GM19193 (cell line): Measurements from ENCODE around the gene CRYBG3.

Source experiments
- POLR2A ChIP-seq: IDR thresholded peaks from 4 replicates; pipeline ENCODE4 v1.6.1; 2011; ENCODE audit not compliant: insufficient read depth, insufficient read length; ENCODE audit errors: extremely low read depth

CRYBG3 gene

GRCh38 chr3:97949743-97950142 lies 127.9 kb downstream of the CRYBG3 start:
- TF ChIP-seq POLR2A: no peak

GRCh38 chr3:97950360-97950759 lies 128.5 kb downstream of the CRYBG3 start:
- TF ChIP-seq POLR2A: no peak

DNA sequence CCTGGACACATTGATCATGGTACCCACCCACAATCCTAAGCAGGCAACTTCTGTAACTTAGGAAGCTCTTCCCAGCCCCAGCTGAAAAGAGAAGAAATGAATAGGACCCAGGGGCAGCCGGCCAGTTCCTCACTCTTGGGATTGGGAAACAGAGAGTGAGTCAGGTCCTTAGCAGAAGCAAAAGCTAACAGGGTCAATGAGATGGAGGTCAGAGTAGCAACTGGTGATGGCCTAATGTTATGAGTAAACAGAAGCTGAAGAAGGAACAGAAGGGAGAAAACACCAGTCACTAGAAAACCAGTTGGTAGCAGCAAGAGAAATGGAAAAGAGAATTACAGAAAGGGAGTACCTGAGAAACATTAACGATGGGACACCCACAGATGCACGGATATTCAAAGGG lies 130.5 kb downstream of the CRYBG3 start:
- TF ChIP-seq POLR2A: no peak

DNA sequence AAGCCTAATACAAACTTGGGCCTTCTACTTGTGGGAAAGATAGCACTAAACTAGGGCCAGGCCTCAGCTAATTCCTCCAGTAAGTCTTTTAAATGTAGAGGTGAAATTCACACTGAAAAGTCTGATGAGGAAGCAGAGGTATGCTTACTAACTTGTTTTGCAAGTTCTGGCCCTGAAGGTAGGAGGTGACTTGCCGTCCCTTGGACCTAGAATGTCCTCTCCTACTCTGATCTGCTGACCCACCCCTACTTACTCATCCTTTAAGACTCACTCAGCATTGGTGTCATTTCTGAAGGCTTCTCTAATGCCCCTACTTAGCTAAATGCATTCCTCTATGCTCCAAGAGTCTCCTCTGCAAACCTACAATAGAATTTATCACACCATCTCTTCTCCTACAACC lies 131.1 kb downstream of the CRYBG3 start:
- no peak for TF ChIP-seq POLR2A

DNA sequence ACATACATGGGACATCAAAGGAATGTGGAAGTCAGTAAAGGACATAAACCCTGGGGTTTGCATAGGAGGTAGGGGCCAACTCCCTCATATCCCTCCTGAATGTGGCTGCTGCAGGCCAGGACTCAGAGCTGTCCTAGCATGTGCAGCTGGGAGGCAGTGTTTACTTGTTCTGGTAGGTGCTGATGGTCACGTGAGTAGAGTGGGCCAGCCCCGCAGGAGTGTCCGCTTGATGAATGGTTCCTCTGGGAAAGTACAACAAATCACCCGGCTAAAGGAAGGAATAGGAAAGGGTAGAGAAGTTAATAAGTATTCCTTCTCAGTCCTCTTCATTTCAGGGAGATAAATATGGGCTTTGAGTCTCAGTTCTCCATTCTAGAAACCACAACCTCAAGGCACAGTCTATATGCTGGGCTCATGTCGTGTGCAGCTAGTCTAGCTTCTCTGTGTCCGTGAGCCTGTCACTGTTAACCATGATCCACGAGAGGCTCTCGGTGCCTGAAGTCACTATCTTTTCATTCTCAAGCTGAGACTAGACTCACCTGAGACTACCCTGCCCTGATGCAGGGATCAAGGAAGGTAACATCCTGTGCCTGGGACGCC lies 132.5 kb downstream of the CRYBG3 start:
- TF ChIP-seq POLR2A: no peak

- no peak for TF ChIP-seq POLR2A
These were observed 134.2 kb downstream of the CRYBG3 start for GRCh38 chr3:97956051-97956450.

GRCh38 chr3:97957617-97958311 lies 136.0 kb downstream of the CRYBG3 start:
- TF ChIP-seq POLR2A: no peak

DNA sequence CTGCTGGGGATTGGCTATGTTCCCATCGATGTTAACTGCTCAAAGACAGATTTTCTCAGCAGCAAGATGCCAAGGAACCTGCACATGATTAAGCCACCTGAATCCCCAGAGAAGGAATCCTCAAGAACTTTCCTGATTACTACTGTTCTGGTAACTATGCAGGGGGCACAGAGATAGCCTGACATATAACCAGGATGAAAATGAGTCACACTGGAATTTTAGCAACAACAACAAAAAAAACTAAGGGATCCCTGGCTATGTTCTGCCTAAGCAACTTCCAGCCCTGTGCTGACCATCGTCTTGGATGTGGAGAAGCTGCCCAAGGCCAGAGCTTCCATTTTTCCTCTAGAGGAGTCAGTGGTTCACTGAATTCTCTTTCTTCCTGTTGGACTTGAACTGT lies 136.6 kb downstream of the CRYBG3 start:
- no peak for TF ChIP-seq POLR2A

- no peak for TF ChIP-seq POLR2A
These were observed 137.0 kb downstream of the CRYBG3 start for GRCh38 chr3:97958796-97959195.

DNA sequence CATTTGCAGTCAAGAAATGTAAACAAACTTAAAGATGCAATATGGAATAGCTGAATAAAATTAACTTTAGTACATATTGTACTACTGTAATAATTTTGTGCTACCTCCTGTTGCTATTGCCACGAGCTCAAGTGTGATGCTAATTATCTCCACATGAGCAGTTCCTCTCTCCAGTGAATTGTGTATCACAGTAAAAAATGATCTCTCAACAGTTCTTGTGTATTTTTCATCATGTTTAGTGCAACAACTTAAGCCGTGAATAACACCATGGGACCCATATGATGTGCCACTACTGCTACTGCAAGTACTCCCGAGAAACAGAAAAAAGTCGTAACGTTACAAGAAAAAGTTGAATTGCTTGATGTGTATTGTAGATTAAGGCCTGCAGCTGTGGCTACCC lies 138.1 kb downstream of the CRYBG3 start:
- TF ChIP-seq POLR2A: no peak

DNA sequence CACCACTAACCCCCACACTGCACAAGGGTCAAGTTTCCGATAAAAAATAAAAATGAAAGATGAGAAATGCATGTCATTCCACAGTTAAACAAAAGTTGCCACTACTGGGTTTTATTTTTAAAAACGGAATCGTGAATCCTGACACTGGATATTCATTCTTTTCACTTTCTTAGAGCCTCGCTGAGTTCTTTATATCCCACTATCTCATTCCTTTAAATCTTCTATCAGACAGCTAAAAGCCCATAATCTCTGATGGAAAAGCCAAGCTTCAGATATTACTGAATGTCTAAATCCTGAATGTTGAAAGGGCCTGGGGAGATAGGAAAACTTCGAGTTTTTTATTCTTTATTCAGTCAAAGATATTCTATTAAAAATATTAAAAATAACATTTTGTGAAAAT lies 138.7 kb downstream of the CRYBG3 start:
- TF ChIP-seq POLR2A: no peak

GRCh38 chr3:97960993-97961766 lies 139.4 kb downstream of the CRYBG3 start:
- no peak for TF ChIP-seq POLR2A

DNA sequence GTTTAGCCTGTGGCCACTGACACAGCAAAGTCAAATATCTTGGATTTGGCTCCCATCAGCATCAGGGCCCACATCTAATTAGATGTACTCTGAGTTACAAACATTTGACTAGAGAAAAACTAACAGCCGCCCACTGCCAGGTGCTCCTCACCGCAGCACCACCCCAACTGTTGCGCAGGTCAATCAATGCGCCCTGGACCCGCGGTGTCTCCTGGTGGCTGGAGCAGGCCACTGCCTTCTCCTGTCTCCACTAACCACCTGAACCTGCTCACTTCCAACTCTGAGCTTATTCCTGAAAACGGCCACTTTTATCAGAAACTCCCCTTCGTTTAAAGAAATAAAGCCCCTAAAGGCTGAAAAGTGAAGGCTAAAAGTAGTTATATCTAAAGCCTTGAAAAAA lies 146.2 kb downstream of the CRYBG3 start:
- TF ChIP-seq POLR2A: no peak

GRCh38 chr3:97968376-97968775 lies 146.6 kb downstream of the CRYBG3 start:
- no peak for TF ChIP-seq POLR2A

GRCh38 chr3:97969541-97969940 lies 147.7 kb downstream of the CRYBG3 start:
- no peak for TF ChIP-seq POLR2A

DNA sequence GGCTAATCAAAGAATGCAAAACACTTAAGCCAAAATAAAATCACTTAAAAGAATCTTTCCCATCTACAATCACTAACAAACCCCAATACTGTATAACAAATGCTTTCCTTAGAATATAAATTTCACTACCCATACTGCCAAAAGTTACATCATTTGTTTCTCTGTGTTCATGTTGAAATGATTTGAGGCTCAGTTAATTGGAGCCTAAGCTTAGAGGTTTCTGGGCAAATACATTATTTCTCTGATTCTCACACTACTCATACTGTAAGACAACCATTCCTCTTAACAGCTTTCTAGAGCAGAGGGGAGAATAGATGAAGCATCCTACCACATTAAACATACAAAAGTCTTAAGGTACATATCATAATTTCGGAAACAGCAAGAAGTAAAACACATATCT lies 148.3 kb downstream of the CRYBG3 start:
- no peak for TF ChIP-seq POLR2A
